ENCODE results near the gene CREB1.

DNA sequence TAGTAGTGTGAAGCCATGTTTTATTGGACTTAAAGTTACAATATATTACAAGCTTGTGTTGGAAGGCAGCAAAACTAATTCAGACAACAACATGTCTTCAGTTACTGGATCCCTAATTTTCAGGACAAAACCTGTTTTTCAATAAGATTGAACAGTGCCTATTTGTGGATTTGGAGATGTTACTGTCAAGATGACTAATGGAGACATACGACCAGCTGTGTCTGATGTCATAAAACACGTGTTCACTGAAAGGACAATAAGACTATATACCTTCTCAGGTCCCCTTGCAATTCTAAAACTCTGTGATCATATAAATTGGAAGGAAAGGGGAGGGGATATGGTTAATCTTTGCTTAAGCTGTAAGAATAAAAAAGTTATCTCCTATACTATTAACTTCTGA lies 73.7 kb downstream of the CREB1 start:
- TF ChIP-seq, protein P1, sequence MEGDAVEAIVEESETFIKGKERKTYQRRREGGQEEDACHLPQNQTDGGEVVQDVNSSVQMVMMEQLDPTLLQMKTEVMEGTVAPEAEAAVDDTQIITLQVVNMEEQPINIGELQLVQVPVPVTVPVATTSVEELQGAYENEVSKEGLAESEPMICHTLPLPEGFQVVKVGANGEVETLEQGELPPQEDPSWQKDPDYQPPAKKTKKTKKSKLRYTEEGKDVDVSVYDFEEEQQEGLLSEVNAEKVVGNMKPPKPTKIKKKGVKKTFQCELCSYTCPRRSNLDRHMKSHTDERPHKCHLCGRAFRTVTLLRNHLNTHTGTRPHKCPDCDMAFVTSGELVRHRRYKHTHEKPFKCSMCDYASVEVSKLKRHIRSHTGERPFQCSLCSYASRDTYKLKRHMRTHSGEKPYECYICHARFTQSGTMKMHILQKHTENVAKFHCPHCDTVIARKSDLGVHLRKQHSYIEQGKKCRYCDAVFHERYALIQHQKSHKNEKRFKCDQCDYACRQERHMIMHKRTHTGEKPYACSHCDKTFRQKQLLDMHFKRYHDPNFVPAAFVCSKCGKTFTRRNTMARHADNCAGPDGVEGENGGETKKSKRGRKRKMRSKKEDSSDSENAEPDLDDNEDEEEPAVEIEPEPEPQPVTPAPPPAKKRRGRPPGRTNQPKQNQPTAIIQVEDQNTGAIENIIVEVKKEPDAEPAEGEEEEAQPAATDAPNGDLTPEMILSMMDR (IDR thresholded peaks at IDR 0.05): no peak
- TF ChIP-seq POLR2A (IDR thresholded peaks at IDR 0.05): no peak
